ENCODE measurements around the gene KNTC1.

- TF ChIP-seq, protein P1, sequence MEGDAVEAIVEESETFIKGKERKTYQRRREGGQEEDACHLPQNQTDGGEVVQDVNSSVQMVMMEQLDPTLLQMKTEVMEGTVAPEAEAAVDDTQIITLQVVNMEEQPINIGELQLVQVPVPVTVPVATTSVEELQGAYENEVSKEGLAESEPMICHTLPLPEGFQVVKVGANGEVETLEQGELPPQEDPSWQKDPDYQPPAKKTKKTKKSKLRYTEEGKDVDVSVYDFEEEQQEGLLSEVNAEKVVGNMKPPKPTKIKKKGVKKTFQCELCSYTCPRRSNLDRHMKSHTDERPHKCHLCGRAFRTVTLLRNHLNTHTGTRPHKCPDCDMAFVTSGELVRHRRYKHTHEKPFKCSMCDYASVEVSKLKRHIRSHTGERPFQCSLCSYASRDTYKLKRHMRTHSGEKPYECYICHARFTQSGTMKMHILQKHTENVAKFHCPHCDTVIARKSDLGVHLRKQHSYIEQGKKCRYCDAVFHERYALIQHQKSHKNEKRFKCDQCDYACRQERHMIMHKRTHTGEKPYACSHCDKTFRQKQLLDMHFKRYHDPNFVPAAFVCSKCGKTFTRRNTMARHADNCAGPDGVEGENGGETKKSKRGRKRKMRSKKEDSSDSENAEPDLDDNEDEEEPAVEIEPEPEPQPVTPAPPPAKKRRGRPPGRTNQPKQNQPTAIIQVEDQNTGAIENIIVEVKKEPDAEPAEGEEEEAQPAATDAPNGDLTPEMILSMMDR (IDR thresholded peaks at IDR 0.05): no peak
- TF ChIP-seq POLR2AphosphoS5 (IDR thresholded peaks at IDR 0.05): no peak
Observed at GRCh38 chr12:122523280-122523679, 3.8 kb upstream of the KNTC1 start.
